GM23338 (cell line): ENCODE measurements around the gene MAN1C1. TPM values are rescaled to one million over a fixed set of nuclear protein-coding genes. Genes with fewer than 3 reads are reported as not detected.

Source experiments
- ATAC-seq: fragments of 200-7000 bp; cut with Tn5 transposase; 3 replicates; pipeline ENCODE4 v1.9.1; 2020
- DNase-seq: peaks from one replicate; pipeline ENCODE4 v3.0.0-alpha.2; 2015; ENCODE audit warnings: low spot score
- H2AFZ ChIP-seq: fragments of 200-600 bp; sonication (generic); 2 replicates; pipeline ENCODE4 v1.8.0; 2016; ENCODE audit warnings: antibody characterized with exemption, mild to moderate bottlenecking, moderate library complexity
- H3F3A ChIP-seq: fragments of 200-600 bp; sonication (generic); replicated peaks from 2 replicates; pipeline ENCODE4 v1.8.0; 2017; ENCODE audit warnings: antibody characterized with exemption, mixed run types, low read depth
- H3K27ac ChIP-seq: fragments of 200-600 bp; sonication (generic); 2 replicates; pipeline ENCODE4 v1.6.1; 2016; ENCODE audit warnings: low read depth
- H3K27me3 ChIP-seq: fragments of 200-600 bp; sonication (generic); 2 replicates; pipeline ENCODE4 v1.8.0; 2016; ENCODE audit warnings: mild to moderate bottlenecking, mixed run types, moderate library complexity; ENCODE audit not compliant: insufficient read depth
- H3K36me3 ChIP-seq: fragments of 200-600 bp; sonication (generic); 2 replicates; pipeline ENCODE4 v1.8.0; 2016; ENCODE audit warnings: mild to moderate bottlenecking; ENCODE audit not compliant: insufficient read depth
- H3K4me1 ChIP-seq: fragments of 200-600 bp; sonication (generic); 2 replicates; pipeline ENCODE4 v1.8.0; 2016; ENCODE audit warnings: mild to moderate bottlenecking, moderate library complexity; ENCODE audit not compliant: insufficient read depth
- H3K4me2 ChIP-seq: fragments of 200-600 bp; sonication (generic); 2 replicates; pipeline ENCODE4 v1.7.1; 2017; ENCODE audit warnings: mixed run types
- H3K4me3 ChIP-seq: fragments of 200-600 bp; sonication (generic); 2 replicates; pipeline ENCODE4 v1.6.1; 2016; ENCODE audit warnings: mixed run types
- H3K79me2 ChIP-seq: fragments of 200-600 bp; sonication (generic); replicated peaks from 2 replicates; pipeline ENCODE4 v1.8.0; 2017; ENCODE audit warnings: mild to moderate bottlenecking; ENCODE audit not compliant: insufficient read depth
- H3K9me2 ChIP-seq: fragments of 200-600 bp; sonication (generic); 2 replicates; pipeline ENCODE4 v1.8.0; 2017; ENCODE audit not compliant: insufficient read depth
- H4K20me1 ChIP-seq: fragments of 200-600 bp; sonication (generic); replicated peaks from 2 replicates; pipeline ENCODE4 v1.8.0; 2017; ENCODE audit warnings: mild to moderate bottlenecking; ENCODE audit not compliant: insufficient read depth
- H3K27ac Mint-ChIP-seq: 2 replicates; pipeline ENCODE4 v1.8.0; 2020; ENCODE audit warnings: inconsistent platforms, mild to moderate bottlenecking, moderate library complexity, mixed read lengths
- H3K27me3 Mint-ChIP-seq: 3 replicates; pipeline ENCODE4 v1.8.0; 2022; ENCODE audit warnings: low read depth, mild to moderate bottlenecking, moderate library complexity, mixed read lengths, inconsistent platforms; ENCODE audit not compliant: insufficient read depth, poor library complexity
- H3K36me3 Mint-ChIP-seq: 3 replicates; pipeline ENCODE4 v1.8.0; 2021; ENCODE audit warnings: low read depth, mild to moderate bottlenecking, inconsistent platforms, moderate library complexity, mixed read lengths
- H3K4me1 Mint-ChIP-seq: 3 replicates; pipeline ENCODE4 v1.8.0; 2020; ENCODE audit warnings: mild to moderate bottlenecking, inconsistent platforms, mixed read lengths
- H3K4me3 Mint-ChIP-seq: 3 replicates; pipeline ENCODE4 v1.8.0; 2021; ENCODE audit warnings: moderate library complexity, mild to moderate bottlenecking, inconsistent platforms, mixed read lengths
- H3K9me3 Mint-ChIP-seq: 3 replicates; pipeline ENCODE4 v1.8.0; 2020; ENCODE audit warnings: moderate library complexity, mild to moderate bottlenecking, inconsistent platforms, mixed read lengths
- EZH2 ChIP-seq: fragments of 200-600 bp; sonication (generic); IDR thresholded peaks from one replicate; pipeline ENCODE4 v1.8.0; 2017; ENCODE audit warnings: antibody characterized with exemption, mild to moderate bottlenecking, low read depth; ENCODE audit not compliant: unreplicated experiment
- EZH2phosphoT487 ChIP-seq: fragments of 200-600 bp; sonication (generic); IDR thresholded peaks from one replicate; pipeline ENCODE4 v1.8.1; 2018; ENCODE audit warnings: antibody characterized with exemption; ENCODE audit not compliant: unreplicated experiment
- JUNB ChIP-seq: IDR thresholded peaks from one replicate; pipeline ENCODE4 v1.6.1; 2016; ENCODE audit warnings: antibody characterized with exemption; ENCODE audit not compliant: unreplicated experiment
- ZNF114 ChIP-seq: fragments of 250-450 bp; sonication (Bioruptor Pico); IDR thresholded peaks from 2 replicates; pipeline ENCODE4 v1.5.0; 2020; ENCODE audit warnings: mild to moderate bottlenecking, moderate library complexity
- ZNF331 ChIP-seq: fragments of 250-450 bp; sonication (Bioruptor Pico); IDR thresholded peaks from 2 replicates; pipeline ENCODE4 v1.5.0; 2020; ENCODE audit warnings: low read depth, mild to moderate bottlenecking, moderate library complexity
- ZNF462 ChIP-seq: fragments of 250-450 bp; sonication (Bioruptor Pico); IDR thresholded peaks from 2 replicates; pipeline ENCODE4 v1.5.0; 2020; ENCODE audit warnings: mild to moderate bottlenecking, moderate library complexity
- polyA plus RNA-seq: library from polyadenylated mRNA; unstranded; fragments of >200 nt; fragmentation: Nextera tagmentation; extraction: Ambion mirVana; gene quantifications from 2 replicates; pipeline ENCODE4 v1.2.1, GENCODE V29; 2016
- total RNA-seq: library from RNA; depleted of rRNA; stranded (reverse); fragments of >200 nt; shearing (Covaris generic); gene quantifications from 2 replicates; pipeline ENCODE4 v1.2.3, GENCODE V29; 2014
- TF ChIP-seq, protein P1 (sequence below): IDR thresholded peaks from one replicate; pipeline ENCODE4 v1.6.1; 2018; ENCODE audit warnings: antibody characterized with exemption; ENCODE audit not compliant: unreplicated experiment

The MAN1C1 gene
- total and polyA plus RNA-seq, 2 experiments from 2014 or later: 5.4 to 13.6 TPM

GRCh38 chr1:25672763-25673409 lies 56.3 kb downstream of the MAN1C1 start:
- H3K9me2 ChIP-seq: no peaks in the 10 kb centered on the region
- H3F3A ChIP-seq: no peaks in the 10 kb centered on the region
- no peak overlapping the region for H3K4me3 ChIP-seq
- no peak overlapping the region for H3K4me3 Mint-ChIP-seq
- no peak overlapping the region for H3K27ac ChIP-seq
- H3K4me1 ChIP-seq: peaks cover 9% of the 10 kb centered on the region
- no peak for ATAC-seq
- no peaks in the 10 kb centered on the region for H3K79me2 ChIP-seq
- H3K4me1 Mint-ChIP-seq: peaks cover 26% of the 10 kb centered on the region
- H3K36me3 Mint-ChIP-seq: no peaks in the 10 kb centered on the region
- no peaks in the 10 kb centered on the region; the same call in 2 of the 3 replicates for H3K9me3 Mint-ChIP-seq
- TF ChIP-seq ZNF462 (CRISPR knock-in tag): no peak
- TF ChIP-seq JUNB: no peak
- TF ChIP-seq EZH2: no peak
- no peak for TF ChIP-seq EZH2phosphoT487
- no peak for TF ChIP-seq ZNF331
- TF ChIP-seq, protein P1, sequence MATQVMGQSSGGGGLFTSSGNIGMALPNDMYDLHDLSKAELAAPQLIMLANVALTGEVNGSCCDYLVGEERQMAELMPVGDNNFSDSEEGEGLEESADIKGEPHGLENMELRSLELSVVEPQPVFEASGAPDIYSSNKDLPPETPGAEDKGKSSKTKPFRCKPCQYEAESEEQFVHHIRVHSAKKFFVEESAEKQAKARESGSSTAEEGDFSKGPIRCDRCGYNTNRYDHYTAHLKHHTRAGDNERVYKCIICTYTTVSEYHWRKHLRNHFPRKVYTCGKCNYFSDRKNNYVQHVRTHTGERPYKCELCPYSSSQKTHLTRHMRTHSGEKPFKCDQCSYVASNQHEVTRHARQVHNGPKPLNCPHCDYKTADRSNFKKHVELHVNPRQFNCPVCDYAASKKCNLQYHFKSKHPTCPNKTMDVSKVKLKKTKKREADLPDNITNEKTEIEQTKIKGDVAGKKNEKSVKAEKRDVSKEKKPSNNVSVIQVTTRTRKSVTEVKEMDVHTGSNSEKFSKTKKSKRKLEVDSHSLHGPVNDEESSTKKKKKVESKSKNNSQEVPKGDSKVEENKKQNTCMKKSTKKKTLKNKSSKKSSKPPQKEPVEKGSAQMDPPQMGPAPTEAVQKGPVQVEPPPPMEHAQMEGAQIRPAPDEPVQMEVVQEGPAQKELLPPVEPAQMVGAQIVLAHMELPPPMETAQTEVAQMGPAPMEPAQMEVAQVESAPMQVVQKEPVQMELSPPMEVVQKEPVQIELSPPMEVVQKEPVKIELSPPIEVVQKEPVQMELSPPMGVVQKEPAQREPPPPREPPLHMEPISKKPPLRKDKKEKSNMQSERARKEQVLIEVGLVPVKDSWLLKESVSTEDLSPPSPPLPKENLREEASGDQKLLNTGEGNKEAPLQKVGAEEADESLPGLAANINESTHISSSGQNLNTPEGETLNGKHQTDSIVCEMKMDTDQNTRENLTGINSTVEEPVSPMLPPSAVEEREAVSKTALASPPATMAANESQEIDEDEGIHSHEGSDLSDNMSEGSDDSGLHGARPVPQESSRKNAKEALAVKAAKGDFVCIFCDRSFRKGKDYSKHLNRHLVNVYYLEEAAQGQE: no peak
- no peak for TF ChIP-seq ZNF114
- DNase-seq: no peak
- no peak overlapping the region for H3K27ac Mint-ChIP-seq
- H4K20me1 ChIP-seq: no peaks in the 10 kb centered on the region
- H2AFZ ChIP-seq: no peak overlapping the region
- no peaks in the 10 kb centered on the region for H3K27me3 ChIP-seq
- no peaks in the 10 kb centered on the region for H3K36me3 ChIP-seq
- H3K27me3 Mint-ChIP-seq: peaks cover 9% of the 10 kb centered on the region
- H3K4me2 ChIP-seq: no peak overlapping the region
